SK-N-SH (cell line): Measurements from ENCODE around the gene CRABP1. TPM values are rescaled to one million over a fixed set of nuclear protein-coding genes. Genes with fewer than 3 reads are reported as not detected.

Experiments
- CTCF ChIA-PET: fragments of 300-600, 350-600 bp; formaldehyde crosslinking; extraction: SDS; loops from one replicate; lab custom pipeline; 2021; lab: Yijun Ruan, JAX
- POLR2A ChIA-PET: fragments of 350-600 bp; sonication (Branson Sonifier 250); formaldehyde crosslinking; extraction: SDS; loops from one replicate; lab custom pipeline; 2020; ENCODE audit warnings: antibody characterized with exemption, inconsistent platforms; lab: Yijun Ruan, JAX
- DNase-seq: peaks from one replicate; pipeline ENCODE4 v3.0.0; 2012
- H2AFZ ChIP-seq: fragments of 200-600 bp; sonication (generic); 2 replicates; pipeline ENCODE4 v1.8.1; 2016; ENCODE audit warnings: antibody characterized with exemption, mild to moderate bottlenecking, low read depth
- H3F3A ChIP-seq: fragments of 200-600 bp; sonication (generic); replicated peaks from 2 replicates; pipeline ENCODE3; 2016; ENCODE audit warnings: antibody characterized with exemption, mild to moderate bottlenecking; ENCODE audit not compliant: insufficient read depth
- H3K27ac ChIP-seq, 2 experiments: fragments of 200-500 bp in 1 of 2; fragments of 200-600 bp in 1 of 2; sonication (Bioruptor generic) in 1 of 2; sonication (generic), shearing (Covaris generic) in 1 of 2; 2 replicates each; pipeline versions ENCODE4 v1.5.1 to v1.6.1; 2014 to 2016; ENCODE audit warnings: low read depth in 2 of 2, inconsistent platforms in 1 of 2, low read length in 1 of 2, mild to moderate bottlenecking in 1 of 2, mixed read lengths in 1 of 2
- H3K27me3 ChIP-seq: fragments of 200-600 bp; sonication (generic), shearing (Covaris generic); 2 replicates; pipeline ENCODE4 v1.6.1; 2016; ENCODE audit warnings: mixed run types; ENCODE audit not compliant: insufficient read depth
- H3K36me3 ChIP-seq, 2 experiments: fragments of 200-500 bp in 1 of 2; fragments of 200-600 bp in 1 of 2; sonication (Bioruptor generic) in 1 of 2; sonication (generic) in 1 of 2; replicated peaks in 1 of 2; 2 replicates each; pipeline versions ENCODE3 to v1.5.1; 2014 to 2016; ENCODE audit warnings: low read length in 1 of 2, mild to moderate bottlenecking in 1 of 2; ENCODE audit not compliant: insufficient read depth in 2 of 2, control insufficient read depth in 1 of 2
- H3K4me1 ChIP-seq, 2 experiments: fragments of 200-500 bp in 1 of 2; fragments of 200-600 bp in 1 of 2; sonication (Bioruptor generic) in 1 of 2; sonication (generic), shearing (Covaris generic) in 1 of 2; 2 replicates each; pipeline versions ENCODE4 v1.5.1 to v1.6.1; 2014 to 2016; ENCODE audit warnings: low read depth in 1 of 2, low read length in 1 of 2, mixed run types in 1 of 2; ENCODE audit not compliant: insufficient read depth in 2 of 2, control insufficient read depth in 1 of 2
- H3K4me2 ChIP-seq: fragments of 200-600 bp; sonication (generic), shearing (Covaris generic); 2 replicates; pipeline ENCODE4 v1.6.1; 2017; ENCODE audit warnings: mixed run types
- H3K4me3 ChIP-seq, 2 experiments: fragments of 200-500 bp in 1 of 2; fragments of 200-600 bp in 1 of 2; sonication (Bioruptor generic) in 1 of 2; sonication (generic), shearing (Covaris generic) in 1 of 2; 2 replicates each; pipeline versions ENCODE4 v1.5.1 to v1.8.1; 2014 to 2016; ENCODE audit warnings: low read depth in 2 of 2, inconsistent platforms in 1 of 2, low read length in 1 of 2, mild to moderate bottlenecking in 1 of 2, mixed read lengths in 1 of 2, moderate library complexity in 1 of 2
- H3K79me2 ChIP-seq: fragments of 200-600 bp; sonication (generic); 2 replicates; pipeline ENCODE4 v1.8.1; 2017; ENCODE audit warnings: mild to moderate bottlenecking; ENCODE audit not compliant: insufficient read depth
- H3K9ac ChIP-seq: fragments of 200-600 bp; sonication (generic); 2 replicates; pipeline ENCODE4 v1.6.1; 2017; ENCODE audit warnings: mixed run types
- H3K9me2 ChIP-seq: fragments of 200-600 bp; sonication (generic); 2 replicates; pipeline ENCODE4 v1.6.1; 2017; ENCODE audit warnings: mixed run types
- H3K9me3 ChIP-seq: fragments of 200-600 bp; sonication (generic); 2 replicates; pipeline ENCODE4 v1.6.1; 2017; ENCODE audit warnings: mixed run types, mild to moderate bottlenecking, moderate library complexity
- H4K20me1 ChIP-seq: fragments of 200-600 bp; sonication (generic); 2 replicates; pipeline ENCODE4 v1.6.1; 2017; ENCODE audit warnings: mild to moderate bottlenecking, mixed run types; ENCODE audit not compliant: insufficient read depth
- ELF1 ChIP-seq: IDR thresholded peaks from 2 replicates; pipeline ENCODE4 v1.4.0; 2012
- EP300 ChIP-seq, 2 experiments: IDR thresholded peaks; 2 replicates each; pipeline versions ENCODE4 v1.4.0 to v1.6.1; 2012; ENCODE audit warnings: borderline replicate concordance in 1 of 2, low read depth in 1 of 2, low read length in 1 of 2
- FOXJ3 ChIP-seq: sonication (generic); formaldehyde crosslinking; IDR thresholded peaks from 2 replicates; pipeline ENCODE4 v1.5.1; 2020; ENCODE audit warnings: mild to moderate bottlenecking, missing genetic modification reagents
- GABPA ChIP-seq: IDR thresholded peaks from 2 replicates; pipeline ENCODE4 v1.4.0; 2012; ENCODE audit warnings: low read depth, mild to moderate bottlenecking
- IRF3 ChIP-seq: fragments of 150-350 bp; IDR thresholded peaks from 2 replicates; pipeline ENCODE4 v1.6.1; 2016; ENCODE audit warnings: mild to moderate bottlenecking, low read depth, low read length
- MAX ChIP-seq: IDR thresholded peaks from 2 replicates; pipeline ENCODE4 v1.4.0; 2012; ENCODE audit warnings: low read depth
- NFIC ChIP-seq: IDR thresholded peaks from 2 replicates; pipeline ENCODE4 v1.4.0; 2012; ENCODE audit warnings: borderline replicate concordance
- PBX3 ChIP-seq: IDR thresholded peaks from 2 replicates; pipeline ENCODE4; 2012
- POLR2AphosphoS5 ChIP-seq: IDR thresholded peaks from 2 replicates; pipeline ENCODE4 v1.6.1; 2012; ENCODE audit warnings: low read depth, low read length
- RXRA ChIP-seq: IDR thresholded peaks from 2 replicates; pipeline ENCODE4 v1.4.0; 2012; ENCODE audit warnings: low read depth, mild to moderate bottlenecking, borderline replicate concordance
- SIN3A ChIP-seq: IDR thresholded peaks from 2 replicates; pipeline ENCODE4 v1.6.1; 2012; ENCODE audit warnings: low read depth, mild to moderate bottlenecking, low read length, moderate library complexity, borderline replicate concordance
- TAF1 ChIP-seq: IDR thresholded peaks from 2 replicates; pipeline ENCODE4 v1.6.1; 2012; ENCODE audit warnings: low read depth, mild to moderate bottlenecking, low read length, moderate library complexity, borderline replicate concordance
- TCF12 ChIP-seq: IDR thresholded peaks from 2 replicates; pipeline ENCODE4 v1.4.0; 2012
- TEAD4 ChIP-seq: IDR thresholded peaks from 2 replicates; pipeline ENCODE4 v1.4.0; 2012; ENCODE audit warnings: mild to moderate bottlenecking, borderline replicate concordance; ENCODE audit not compliant: insufficient read depth
- ZBTB33 ChIP-seq: IDR thresholded peaks from 2 replicates; pipeline ENCODE4 v1.4.0; 2012; ENCODE audit warnings: low read depth, borderline replicate concordance
- WGBS: methylation state at CpG from one replicate; pipeline ENCODE4 v1.1.6; 2017; ENCODE audit warnings: low lambda C conversion rate; 5-methylcytosine and 5-hydroxymethylcytosine counted together
- polyA plus RNA-seq, 3 experiments: library from polyadenylated mRNA; depleted of rRNA; stranded (reverse); fragments of >200 nt; gene quantifications; 2 replicates each; pipeline ENCODE4 v1.2.3, GENCODE V29; 2012

The CRABP1 gene
- polyA plus RNA-seq, 1 of the 3 experiments (the other 2 are of a cell fraction), result 1.0 TPM

- H4K20me1 ChIP-seq, result no peaks in the 10 kb centered on the region
- no peaks in the 10 kb centered on the region for H3K36me3 ChIP-seq
- 32% methylated on average over 6 of the region's 6 CpGs for WGBS
- H3K9ac ChIP-seq, result no peak overlapping the region
- no peaks in the 10 kb centered on the region for H3K9me3 ChIP-seq
- peak; percentile 41 for DNase-seq
- peaks cover 4 to 23% of the 10 kb centered on the region in 2 experiments; a peak in 2 of 4 replicates for H3K4me1 ChIP-seq
- no peaks in the 10 kb centered on the region for H3F3A ChIP-seq
- no peaks in the 10 kb centered on the region for H3K9me2 ChIP-seq
- no peak overlapping the region for H2AFZ ChIP-seq
- no peaks in the 10 kb centered on the region for H3K79me2 ChIP-seq
- H3K4me3 ChIP-seq, result no peak overlapping the region
- TF ChIP-seq MAX (no peak), TEAD4 (no peak), PBX3 (peak; percentile 85), SIN3A (no peak), EP300 (IDR thresholded peaks at IDR 0.05; ENCODE audit: borderline replicate concordance in 1 of 2, low read depth in 1 of 2, low read length in 1 of 2) (no peak; a peak in 1 of 4 replicates), TAF1 (no peak), NFIC (peak; percentile 47; the same call in 1 of the 2 replicates), GABPA (no peak), TCF12 (peak; percentile 96), RXRA (no peak), POLR2AphosphoS5 (peak; percentile 50), ELF1 (no peak)
- TF ChIP-seq, all 33 proteins: peak for 4
- no peaks in the 10 kb centered on the region; the same call in 1 of the 2 replicates for H3K27me3 ChIP-seq
- H3K27ac ChIP-seq, result no peak overlapping the region; a peak in 1 of 4 replicates
- no peak overlapping the region for H3K4me2 ChIP-seq
- POLR2A ChIA-PET, result no interaction called here
- CTCF ChIA-PET, result interaction anchor here (0.7 kb wide), 1 partner anchor 62 kb away, joined by 3 read pairs; no protein-coding TSS in a partner anchor
These were observed 20.2 kb downstream of the CRABP1 start for GRCh38 chr15:78360367-78360801.

GRCh38 chr15:78360958-78361718, 21.0 kb downstream of the CRABP1 start:
- POLR2A ChIA-PET, result no interaction called here
- Histone ChIP-seq H3F3A (no peaks in the 10 kb centered on the region), H3K9ac (no peak overlapping the region), H3K4me2 (no peak overlapping the region), H3K36me3 (no peaks in the 10 kb centered on the region), H3K4me3 (no peak overlapping the region), H3K27ac (peak overlapping the region in 1 of 2 experiments; percentile 6; a peak in 1 of 4 replicates), H3K79me2 (no peaks in the 10 kb centered on the region), H3K9me3 (no peaks in the 10 kb centered on the region), H4K20me1 (no peaks in the 10 kb centered on the region), H3K9me2 (no peaks in the 10 kb centered on the region), H3K4me1 (peaks cover 4 to 23% of the 10 kb centered on the region in 2 experiments; a peak in 2 of 4 replicates), H2AFZ (no peak overlapping the region), H3K27me3 (no peaks in the 10 kb centered on the region; the same call in 1 of the 2 replicates)
- TF ChIP-seq POLR2AphosphoS5 (no peak), GABPA (no peak), TAF1 (no peak), RXRA (no peak), IRF3 (no peak), FOXJ3 (CRISPR knock-in tag) (no peak), ZBTB33 (no peak)
- CTCF ChIA-PET, result interaction anchor here (1.0 kb wide), 2 partner anchors 52 to 62 kb away, joined by 3 to 4 read pairs; no protein-coding TSS in a partner anchor
- no peak for DNase-seq
- 87% methylated on average over 8 of the region's 8 CpGs for WGBS
